SH-SY5Y (cell line): ENCODE data around the gene TVP23C.

Experiments
- GATA2 ChIP-seq: IDR thresholded peaks from 2 replicates; pipeline ENCODE4 v1.6.1; 2011; ENCODE audit warnings: mild to moderate bottlenecking, low read depth, low read length
- GATA3 ChIP-seq: IDR thresholded peaks from 2 replicates; pipeline ENCODE4 v1.6.1; 2011; ENCODE audit warnings: low read depth, mild to moderate bottlenecking, low read length, moderate library complexity

DNA sequence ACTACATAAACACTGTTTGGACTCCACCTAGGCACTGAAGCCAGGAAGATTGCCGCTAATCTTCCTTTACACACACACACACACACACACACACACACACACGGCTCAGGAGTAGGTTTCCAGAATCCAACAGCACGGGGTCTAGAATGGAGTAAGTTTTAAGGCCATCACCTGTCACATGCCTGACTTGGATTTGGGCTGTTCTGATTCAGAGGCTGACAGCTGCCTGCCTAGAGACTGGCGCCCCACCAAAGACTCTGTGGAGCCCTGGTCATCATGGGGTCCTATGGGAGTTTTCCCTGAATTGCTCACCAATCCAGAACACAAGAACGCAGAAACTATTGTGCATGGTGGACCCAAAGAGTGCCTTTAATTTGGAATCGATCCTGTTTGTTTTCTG, 106.8 kb downstream of the TVP23C start:
- TF ChIP-seq GATA2 (no peak), GATA3 (no peak)
